LNCAP (cell line): ENCODE results near the gene CDC42EP5.

Experiments used
- CTCF ChIP-seq: fragments of 450-650 bp; IDR thresholded peaks from 2 replicates; pipeline ENCODE4 v1.5.1; 2017; ENCODE audit warnings: mild to moderate bottlenecking

The CDC42EP5 gene

GRCh38 chr19:54458648-54459281 is 14.3 kb downstream of the CDC42EP5 start:
- TF ChIP-seq CTCF, result no peak

GRCh38 chr19:54457773-54458647 is 15.1 kb downstream of the CDC42EP5 start:
- TF ChIP-seq CTCF, result no peak

GRCh38 chr19:54456423-54457373 is 16.4 kb downstream of the CDC42EP5 start:
- TF ChIP-seq CTCF, result no peak

GRCh38 chr19:54455786-54456422 is 17.2 kb downstream of the CDC42EP5 start:
- no peak for TF ChIP-seq CTCF

GRCh38 chr19:54454781-54455675 is 18.1 kb downstream of the CDC42EP5 start:
- TF ChIP-seq CTCF, result no peak

GRCh38 chr19:54453921-54454780 is 18.9 kb downstream of the CDC42EP5 start:
- no peak for TF ChIP-seq CTCF
